DND-41 (cell line): Measurements from ENCODE around the gene GALNT1.

ENCODE experiments used
- ATAC-seq: fragments of 200-7000 bp; cut with Tn5 transposase; 3 replicates; pipeline ENCODE4 v1.9.1; 2021; ENCODE audit warnings: low read depth; ENCODE audit not compliant: insufficient read depth
- DNase-seq: peaks from one replicate; pipeline ENCODE4 v3.0.0-alpha.2; 2020
- H2AFZ ChIP-seq: 2 replicates; pipeline ENCODE4 v1.6.0; 2012; ENCODE audit warnings: low read depth, low read length
- H3K27ac ChIP-seq: 2 replicates; pipeline ENCODE4 v1.5.1; 2012; ENCODE audit warnings: low read length, inconsistent platforms
- H3K27me3 ChIP-seq: fragments of 200-600 bp; sonication (generic); 2 replicates; pipeline ENCODE4 v1.6.0; 2012; ENCODE audit warnings: low read length, mild to moderate bottlenecking, inconsistent platforms; ENCODE audit not compliant: insufficient read depth, poor library complexity
- H3K36me3 ChIP-seq: 2 replicates; pipeline ENCODE4 v1.5.1; 2012; ENCODE audit warnings: low read length, inconsistent platforms; ENCODE audit not compliant: insufficient read depth
- H3K4me1 ChIP-seq: 2 replicates; pipeline ENCODE4 v1.5.1; 2012; ENCODE audit warnings: mild to moderate bottlenecking, low read length; ENCODE audit not compliant: insufficient read depth
- H3K4me2 ChIP-seq: 2 replicates; pipeline ENCODE4 v1.6.0; 2012; ENCODE audit warnings: mild to moderate bottlenecking, moderate library complexity, low read length, inconsistent platforms; ENCODE audit not compliant: insufficient read depth
- H3K4me3 ChIP-seq, 2 experiments: fragments of 200-600 bp in 1 of 2; shearing (Covaris generic) in 1 of 2; 2 replicates each; pipeline ENCODE4 v1.5.1; 2012 to 2016; ENCODE audit warnings: inconsistent platforms in 2 of 2, low read length in 2 of 2, mild to moderate bottlenecking in 2 of 2, low read depth in 1 of 2, moderate library complexity in 1 of 2
- H3K79me2 ChIP-seq: 2 replicates; pipeline ENCODE4 v1.6.0; 2012; ENCODE audit warnings: low read length, inconsistent platforms; ENCODE audit not compliant: insufficient read depth
- H3K9ac ChIP-seq: 2 replicates; pipeline ENCODE4 v1.6.0; 2012; ENCODE audit warnings: low read depth, mild to moderate bottlenecking, inconsistent platforms, low read length, moderate library complexity
- H3K9me3 ChIP-seq: 2 replicates; pipeline ENCODE4 v1.5.1; 2012; ENCODE audit warnings: low read length, moderate library complexity, mild to moderate bottlenecking, inconsistent platforms; ENCODE audit not compliant: insufficient read depth, severe bottlenecking
- H4K20me1 ChIP-seq: 2 replicates; pipeline ENCODE4 v1.6.0; 2012; ENCODE audit warnings: low read length; ENCODE audit not compliant: insufficient read depth
- EZH2 ChIP-seq: IDR thresholded peaks from 3 replicates; pipeline ENCODE4 v1.6.1; 2012; ENCODE audit warnings: borderline replicate concordance, low read depth, mild to moderate bottlenecking, moderate library complexity, low read length, inconsistent platforms; ENCODE audit not compliant: severe bottlenecking
- TF ChIP-seq, protein P1 (sequence below): IDR thresholded peaks from 2 replicates; pipeline ENCODE4 v1.5.1; 2012; ENCODE audit warnings: borderline replicate concordance, low read length, moderate library complexity, mild to moderate bottlenecking; ENCODE audit not compliant: poor library complexity, severe bottlenecking; ENCODE audit errors: extremely low read depth

GALNT1 gene

GRCh38 chr18:35618696-35619095 lies 37.2 kb downstream of the GALNT1 start:
- H3K4me1 ChIP-seq: peaks cover 28% of the 10 kb centered on the region
- TF ChIP-seq EZH2: no peak
- TF ChIP-seq, protein P1, sequence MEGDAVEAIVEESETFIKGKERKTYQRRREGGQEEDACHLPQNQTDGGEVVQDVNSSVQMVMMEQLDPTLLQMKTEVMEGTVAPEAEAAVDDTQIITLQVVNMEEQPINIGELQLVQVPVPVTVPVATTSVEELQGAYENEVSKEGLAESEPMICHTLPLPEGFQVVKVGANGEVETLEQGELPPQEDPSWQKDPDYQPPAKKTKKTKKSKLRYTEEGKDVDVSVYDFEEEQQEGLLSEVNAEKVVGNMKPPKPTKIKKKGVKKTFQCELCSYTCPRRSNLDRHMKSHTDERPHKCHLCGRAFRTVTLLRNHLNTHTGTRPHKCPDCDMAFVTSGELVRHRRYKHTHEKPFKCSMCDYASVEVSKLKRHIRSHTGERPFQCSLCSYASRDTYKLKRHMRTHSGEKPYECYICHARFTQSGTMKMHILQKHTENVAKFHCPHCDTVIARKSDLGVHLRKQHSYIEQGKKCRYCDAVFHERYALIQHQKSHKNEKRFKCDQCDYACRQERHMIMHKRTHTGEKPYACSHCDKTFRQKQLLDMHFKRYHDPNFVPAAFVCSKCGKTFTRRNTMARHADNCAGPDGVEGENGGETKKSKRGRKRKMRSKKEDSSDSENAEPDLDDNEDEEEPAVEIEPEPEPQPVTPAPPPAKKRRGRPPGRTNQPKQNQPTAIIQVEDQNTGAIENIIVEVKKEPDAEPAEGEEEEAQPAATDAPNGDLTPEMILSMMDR: no peak
- no peak overlapping the region for H3K9ac ChIP-seq
- ATAC-seq (no peak), DNase-seq (no peak)
- H4K20me1 ChIP-seq: peaks cover 15% of the 10 kb centered on the region; the same call in 1 of the 2 replicates
- no peaks in the 10 kb centered on the region for H3K36me3 ChIP-seq
- no peak overlapping the region for H3K4me3 ChIP-seq
- no peak overlapping the region for H2AFZ ChIP-seq
- no peaks in the 10 kb centered on the region for H3K9me3 ChIP-seq
- H3K79me2 ChIP-seq: peaks cover 22% of the 10 kb centered on the region; the same call in 1 of the 2 replicates
- no peak overlapping the region for H3K4me2 ChIP-seq
- no peak overlapping the region for H3K27ac ChIP-seq
- H3K27me3 ChIP-seq: no peaks in the 10 kb centered on the region

DNA sequence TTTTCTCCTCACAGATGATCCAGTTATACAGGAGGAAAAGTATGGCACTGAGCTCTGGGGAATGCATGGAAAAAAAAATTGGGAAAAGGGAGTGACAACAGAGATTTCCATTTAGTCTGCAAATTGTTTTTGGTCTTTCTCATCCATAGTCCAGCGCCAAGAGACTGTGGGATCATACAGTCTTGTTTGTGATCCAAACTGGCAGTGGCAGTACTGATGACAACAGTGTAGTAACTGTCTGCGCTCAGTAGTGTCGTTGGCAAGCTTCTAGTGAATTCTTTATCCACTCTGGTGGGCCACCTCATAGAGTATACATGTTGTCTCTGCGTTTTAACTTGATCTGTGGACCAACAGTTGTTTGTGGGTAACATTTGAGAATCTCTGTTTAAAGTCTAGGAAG lies 37.9 kb downstream of the GALNT1 start:
- Histone ChIP-seq H2AFZ (no peak overlapping the region), H3K4me3 (no peak overlapping the region), H3K9me3 (no peaks in the 10 kb centered on the region), H3K36me3 (no peaks in the 10 kb centered on the region), H3K27ac (no peak overlapping the region), H3K27me3 (no peaks in the 10 kb centered on the region), H3K4me2 (no peak overlapping the region), H3K79me2 (peaks cover 25% of the 10 kb centered on the region), H4K20me1 (peaks cover 20% of the 10 kb centered on the region; the same call in 1 of the 2 replicates), H3K4me1 (peaks cover 35% of the 10 kb centered on the region), H3K9ac (no peak overlapping the region)
- ATAC-seq (no peak), DNase-seq (no peak)
- no peak for TF ChIP-seq EZH2
- TF ChIP-seq, protein P1: no peak

- TF ChIP-seq, protein P1: no peak
- no peak for TF ChIP-seq EZH2
- H3K36me3 ChIP-seq: no peaks in the 10 kb centered on the region
- no peak overlapping the region for H3K4me3 ChIP-seq
- no peak for ATAC-seq
- H3K4me1 ChIP-seq: peaks cover 35% of the 10 kb centered on the region
- H4K20me1 ChIP-seq: peaks cover 20% of the 10 kb centered on the region; the same call in 1 of the 2 replicates
- H3K4me2 ChIP-seq: no peak overlapping the region
- no peak overlapping the region for H3K9ac ChIP-seq
- no peaks in the 10 kb centered on the region for H3K9me3 ChIP-seq
- H2AFZ ChIP-seq: no peak overlapping the region
- H3K27ac ChIP-seq: no peak overlapping the region
- H3K79me2 ChIP-seq: peaks cover 25% of the 10 kb centered on the region
- DNase-seq: no peak
- no peaks in the 10 kb centered on the region for H3K27me3 ChIP-seq
Observed at GRCh38 chr18:35619941-35620340, 38.4 kb downstream of the GALNT1 start.

DNA sequence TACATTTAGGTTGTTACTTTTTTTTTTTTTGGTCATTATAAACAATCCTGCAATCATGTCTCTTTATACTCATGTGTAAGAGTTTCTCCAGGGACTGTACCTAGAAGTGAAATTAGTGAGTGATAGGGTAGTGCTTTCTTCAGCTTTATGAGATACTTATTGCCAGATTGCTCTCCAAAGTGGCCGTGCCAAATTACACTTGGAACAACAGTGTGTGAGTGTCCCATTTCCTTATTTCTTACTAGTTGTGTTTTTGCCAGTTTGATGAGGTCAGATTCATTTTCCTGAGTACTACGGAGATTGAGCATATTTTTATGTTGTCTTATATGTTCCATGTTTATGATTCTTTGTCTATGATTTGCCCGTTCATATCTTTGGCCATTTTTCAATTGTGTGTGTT lies 39.2 kb downstream of the GALNT1 start:
- DNase-seq: no peak
- H3K9me3 ChIP-seq: peaks cover 3% of the 10 kb centered on the region
- no peak overlapping the region for H3K9ac ChIP-seq

More for the DNA sequence above, 39.2 kb downstream of the GALNT1 start:
- no peak overlapping the region for H2AFZ ChIP-seq
- H3K36me3 ChIP-seq: no peaks in the 10 kb centered on the region
- no peak overlapping the region for H3K4me2 ChIP-seq
- H3K4me1 ChIP-seq: peaks cover 35% of the 10 kb centered on the region
- peaks cover 20% of the 10 kb centered on the region; the same call in 1 of the 2 replicates for H4K20me1 ChIP-seq
- H3K27ac ChIP-seq: no peak overlapping the region
- no peak for ATAC-seq
- no peak overlapping the region for H3K4me3 ChIP-seq
- no peak for TF ChIP-seq EZH2
- TF ChIP-seq, protein P1: no peak
- H3K79me2 ChIP-seq: peaks cover 23% of the 10 kb centered on the region
- H3K27me3 ChIP-seq: no peaks in the 10 kb centered on the region
